ENCODE data around the gene PLK3.
"Not testable (repeated sequence)": the region's sequence is repeated elsewhere in the genome, so short reads cannot be mapped to it uniquely, and the experiment has no call there.

DNA sequence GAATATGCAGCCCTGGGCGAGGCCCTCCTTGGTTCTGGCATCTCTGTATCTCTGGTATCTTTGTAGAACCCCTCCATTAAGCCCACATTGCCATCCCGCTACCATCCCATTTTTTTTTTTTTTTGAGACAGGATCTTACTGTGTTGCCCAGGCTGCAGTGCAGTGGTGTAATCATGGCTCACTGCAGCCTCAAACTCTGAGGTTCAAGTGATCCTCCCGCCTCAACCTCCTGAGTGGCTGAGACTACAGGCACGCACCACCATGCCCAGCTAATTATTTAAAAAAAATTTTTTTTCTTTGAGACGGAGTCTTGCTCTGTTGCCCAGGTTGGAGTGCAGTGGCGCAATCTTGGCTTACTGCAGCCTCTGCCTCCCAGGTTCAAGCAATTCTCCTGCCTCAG lies 24.2 kb downstream of the PLK3 start:
- TF ChIP-seq CTCF, POLR2A (IDR thresholded peaks at IDR 0.05): not testable (repeated sequence)

All from body of pancreas (tissue), 4 donors.